NB4 (cell line): Measurements from ENCODE around the gene XYLT1.

ENCODE experiments used
- CTCF ChIP-seq: IDR thresholded peaks from one replicate; pipeline ENCODE4 v1.5.1; 2012; ENCODE audit warnings: low read depth, low read length
- POLR2A ChIP-seq: IDR thresholded peaks from 2 replicates; pipeline ENCODE4 v1.6.1; 2011; ENCODE audit warnings: mild to moderate bottlenecking; ENCODE audit not compliant: insufficient read length; ENCODE audit errors: extremely low read depth

- TF ChIP-seq POLR2A, result no peak
- no peak for TF ChIP-seq CTCF
These were observed 224.4 kb downstream of the XYLT1 start for GRCh38 chr16:17246268-17246885.
